HEK293T (cell line): ENCODE results near the gene SAMMSON.

ENCODE experiments used
- BHLHE40 ChIP-seq: fragments of 450-650 bp; IDR thresholded peaks from 2 replicates; pipeline ENCODE4 v1.6.1; 2016; ENCODE audit warnings: mild to moderate bottlenecking, moderate library complexity, borderline replicate concordance
- FOXK2 ChIP-seq: fragments of 450-650 bp; IDR thresholded peaks from 2 replicates; pipeline ENCODE4 v1.6.1; 2016; ENCODE audit warnings: mild to moderate bottlenecking
- FOXM1 ChIP-seq: fragments of 450-650 bp; IDR thresholded peaks from 2 replicates; pipeline ENCODE4 v1.6.1; 2017; ENCODE audit warnings: mild to moderate bottlenecking, borderline replicate concordance
- HDGF ChIP-seq: fragments of 450-650 bp; IDR thresholded peaks from 2 replicates; pipeline ENCODE4 v1.6.1; 2017; ENCODE audit warnings: antibody characterized with exemption, borderline replicate concordance
- L3MBTL2 ChIP-seq: fragments of 450-650 bp; conservative IDR thresholded peaks from 2 replicates; pipeline ENCODE4 v1.6.1; 2016; ENCODE audit warnings: mild to moderate bottlenecking
- LEF1 ChIP-seq: fragments of 450-650 bp; IDR thresholded peaks from 2 replicates; pipeline ENCODE4 v1.6.1; 2017; ENCODE audit warnings: mild to moderate bottlenecking, borderline replicate concordance
- NFRKB ChIP-seq: fragments of 450-650 bp; IDR thresholded peaks from 2 replicates; pipeline ENCODE4 v1.6.1; 2016; ENCODE audit warnings: mild to moderate bottlenecking, moderate library complexity
- SP1 ChIP-seq: fragments of 450-650 bp; IDR thresholded peaks from 2 replicates; pipeline ENCODE4 v1.6.1; 2017
- SUZ12 ChIP-seq: fragments of 450-650 bp; IDR thresholded peaks from 2 replicates; pipeline ENCODE4 v1.6.1; 2016; ENCODE audit warnings: mild to moderate bottlenecking
- TARDBP ChIP-seq: fragments of 450-650 bp; IDR thresholded peaks from 2 replicates; pipeline ENCODE4 v1.6.1; 2016
- TF ChIP-seq, protein P1 (sequence below): fragments of 450-650 bp; IDR thresholded peaks from 2 replicates; pipeline ENCODE4 v1.6.1; 2016

DNA sequence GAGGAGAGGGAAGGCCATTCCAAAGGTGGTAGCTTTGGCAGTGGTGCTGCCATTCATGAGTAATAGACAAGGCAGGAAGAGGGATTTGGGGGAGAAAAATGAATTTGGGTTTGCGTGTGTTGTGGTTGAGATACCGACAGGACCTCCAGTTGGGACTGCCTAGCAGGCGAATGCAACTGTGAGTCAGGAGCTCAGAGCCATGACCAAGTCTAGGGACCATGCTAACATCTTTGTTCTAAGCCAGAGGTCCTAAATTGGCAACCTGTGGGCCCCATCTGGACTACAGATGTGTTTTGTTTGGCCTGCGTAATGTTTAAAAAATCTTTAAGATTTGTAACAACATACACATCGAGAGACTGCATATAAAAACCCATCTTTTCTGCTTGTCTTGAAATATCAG, 61.6 kb downstream of the SAMMSON start:
- TF ChIP-seq BHLHE40, result no peak
- TF ChIP-seq SP1, result no peak
- TF ChIP-seq HDGF, result no peak
- no peak for TF ChIP-seq NFRKB
- TF ChIP-seq FOXK2, result no peak
- TF ChIP-seq, protein P1, sequence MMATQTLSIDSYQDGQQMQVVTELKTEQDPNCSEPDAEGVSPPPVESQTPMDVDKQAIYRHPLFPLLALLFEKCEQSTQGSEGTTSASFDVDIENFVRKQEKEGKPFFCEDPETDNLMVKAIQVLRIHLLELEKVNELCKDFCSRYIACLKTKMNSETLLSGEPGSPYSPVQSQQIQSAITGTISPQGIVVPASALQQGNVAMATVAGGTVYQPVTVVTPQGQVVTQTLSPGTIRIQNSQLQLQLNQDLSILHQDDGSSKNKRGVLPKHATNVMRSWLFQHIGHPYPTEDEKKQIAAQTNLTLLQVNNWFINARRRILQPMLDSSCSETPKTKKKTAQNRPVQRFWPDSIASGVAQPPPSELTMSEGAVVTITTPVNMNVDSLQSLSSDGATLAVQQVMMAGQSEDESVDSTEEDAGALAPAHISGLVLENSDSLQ, result no peak
- TF ChIP-seq TARDBP, result no peak
- no peak for TF ChIP-seq SUZ12
- no peak for TF ChIP-seq L3MBTL2
- no peak for TF ChIP-seq FOXM1
- no peak for TF ChIP-seq LEF1
